GM06990 (cell line): Measurements from ENCODE around the gene PRR5L.
A peak's percentile ranks its signal among the peaks of the same experiment; 100 is the strongest.
"Not testable (repeated sequence)": the region's sequence is repeated elsewhere in the genome, so short reads cannot be mapped to it uniquely, and the experiment has no call there.

Experiments
- DNase-seq: peaks from one replicate; pipeline ENCODE4 v3.0.0-alpha.2; 2011; ENCODE audit not compliant: insufficient read length; ENCODE audit errors: extremely low read depth
- H3K27me3 ChIP-seq: replicated peaks from 2 replicates; pipeline ENCODE4 v1.6.0; 2011; ENCODE audit warnings: low read length; ENCODE audit not compliant: control insufficient read depth, insufficient read depth
- H3K36me3 ChIP-seq: 2 replicates; pipeline ENCODE4 v1.5.1; 2011; ENCODE audit warnings: low read length; ENCODE audit not compliant: control insufficient read depth, insufficient read depth
- H3K4me3 ChIP-seq: replicated peaks from 2 replicates; pipeline ENCODE4 v1.5.1; 2011; ENCODE audit warnings: low read depth, mild to moderate bottlenecking, control low read depth, low read length
- CTCF ChIP-seq: IDR thresholded peaks from 2 replicates; pipeline ENCODE4 v1.5.1; 2011; ENCODE audit warnings: low read length, control low read depth, mild to moderate bottlenecking, inconsistent platforms; ENCODE audit not compliant: insufficient read depth, poor library complexity, severe bottlenecking

PRR5L gene

GRCh38 chr11:36314434-36314767 lies 18.3 kb downstream of the PRR5L start:
- no peaks in the 10 kb centered on the region; the same call in 1 of the 2 replicates for H3K27me3 ChIP-seq
- no peak overlapping the region for H3K4me3 ChIP-seq
- no peak for DNase-seq
- no peaks in the 10 kb centered on the region for H3K36me3 ChIP-seq
- no peak for TF ChIP-seq CTCF

- Histone ChIP-seq H3K36me3 (no peaks in the 10 kb centered on the region), H3K4me3 (no peak overlapping the region), H3K27me3 (no peaks in the 10 kb centered on the region; the same call in 1 of the 2 replicates)
- no peak for DNase-seq
- TF ChIP-seq CTCF, result no peak
Measured at GRCh38 chr11:36316049-36316448, 20.0 kb downstream of the PRR5L start.

- H3K27me3 ChIP-seq, result no peaks in the 10 kb centered on the region; the same call in 1 of the 2 replicates
- no peak for DNase-seq
- no peak for TF ChIP-seq CTCF
Measured at GRCh38 chr11:36317992-36318391, 21.9 kb downstream of the PRR5L start.

GRCh38 chr11:36324956-36325355 lies 28.9 kb downstream of the PRR5L start:
- not testable (repeated sequence) for H3K36me3 ChIP-seq, H3K4me3 ChIP-seq, H3K27me3 ChIP-seq, DNase-seq

More at GRCh38 chr11:36317992-36318391, 21.9 kb downstream of the PRR5L start:
- Histone ChIP-seq H3K4me3 (no peak overlapping the region), H3K36me3 (no peaks in the 10 kb centered on the region)

- DNase-seq, H3K27me3 ChIP-seq, H3K4me3 ChIP-seq, H3K36me3 ChIP-seq: not testable (repeated sequence)
Measured at GRCh38 chr11:36325403-36325802, 29.3 kb downstream of the PRR5L start.

DNA sequence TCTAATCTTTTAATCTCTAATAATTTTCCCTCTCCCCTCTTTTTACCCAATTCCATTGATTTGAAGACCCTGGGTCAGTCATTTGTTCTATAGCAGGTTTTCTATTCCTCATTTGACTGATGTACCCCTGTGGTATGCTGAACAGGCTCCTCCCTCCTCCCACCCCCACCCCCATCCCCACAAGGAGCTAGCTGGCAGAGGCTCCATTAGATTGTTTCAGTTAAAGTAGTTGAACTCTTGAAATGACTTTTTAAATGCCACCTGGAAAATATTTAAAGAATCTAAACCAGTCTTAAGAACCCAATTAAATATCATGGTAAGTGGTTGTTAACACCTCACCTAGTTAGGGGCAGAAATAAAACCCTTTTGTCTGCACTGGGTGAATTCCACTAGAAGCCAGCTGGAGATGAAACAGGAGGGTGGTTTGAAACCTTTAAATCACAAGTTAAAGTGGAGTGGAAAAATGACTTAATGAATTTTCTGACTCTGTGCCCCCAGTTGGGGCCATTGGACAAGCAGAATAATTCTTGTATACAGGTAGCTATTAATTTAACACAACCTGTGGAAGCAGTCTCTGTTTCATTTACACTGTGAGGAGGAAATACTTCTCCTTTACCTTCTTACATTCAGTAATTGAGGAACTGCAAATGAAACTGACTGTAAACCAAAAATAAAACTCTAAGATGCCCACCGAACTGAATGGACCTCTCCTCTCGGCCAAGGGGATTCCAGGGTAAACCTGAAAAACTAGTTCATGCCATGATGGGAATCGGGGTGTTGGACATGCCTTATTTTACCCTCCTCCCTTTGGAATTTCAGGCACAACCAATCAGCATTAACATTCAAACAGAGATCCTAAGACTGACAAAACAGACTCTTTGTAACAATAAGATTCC lies 30.7 kb downstream of the PRR5L start:
- no peaks in the 10 kb centered on the region; the same call in 1 of the 2 replicates for H3K27me3 ChIP-seq
- TF ChIP-seq CTCF, result no peak
- no peak overlapping the region for H3K4me3 ChIP-seq
- no peaks in the 10 kb centered on the region for H3K36me3 ChIP-seq
- peak; percentile 28 for DNase-seq
